WTC11 (cell line): ENCODE measurements around the gene SDHC.

Source experiments
- ETV6 ChIP-seq: sonication (generic); formaldehyde crosslinking; IDR thresholded peaks from 2 replicates; pipeline ENCODE4 v1.8.1; 2022; ENCODE audit warnings: mild to moderate bottlenecking, missing genetic modification reagents
- FOXK1 ChIP-seq: sonication (generic); formaldehyde crosslinking; IDR thresholded peaks from 2 replicates; pipeline ENCODE4 v1.8.0; 2022; ENCODE audit warnings: mild to moderate bottlenecking, moderate library complexity, missing genetic modification reagents
- GABPB1 ChIP-seq: sonication (generic); formaldehyde crosslinking; IDR thresholded peaks from 2 replicates; pipeline ENCODE4 v1.8.1; 2023; ENCODE audit warnings: mild to moderate bottlenecking, missing genetic modification reagents
- NR3C1 ChIP-seq: sonication (generic); formaldehyde crosslinking; conservative IDR thresholded peaks from 2 replicates; pipeline ENCODE4 v1.8.1; 2023; ENCODE audit warnings: low read depth, mild to moderate bottlenecking, missing genetic modification reagents
- ZBTB21 ChIP-seq: sonication (generic); formaldehyde crosslinking; IDR thresholded peaks from 2 replicates; pipeline ENCODE4 v1.8.1; 2023; ENCODE audit warnings: mild to moderate bottlenecking, missing genetic modification reagents, borderline replicate concordance
- ZNF317 ChIP-seq: sonication (generic); formaldehyde crosslinking; IDR thresholded peaks from 2 replicates; pipeline ENCODE4 v1.8.1; 2023; ENCODE audit warnings: low read depth, mild to moderate bottlenecking, moderate library complexity, missing genetic modification reagents, borderline replicate concordance
- ZNF671 ChIP-seq: fragments of 250-450 bp; sonication (Bioruptor Pico); IDR thresholded peaks from 2 replicates; pipeline ENCODE4 v1.8.0; 2021; ENCODE audit warnings: mild to moderate bottlenecking
- TF ChIP-seq, protein P1 (sequence below): fragments of 200-600 bp; IDR thresholded peaks from 2 replicates; pipeline ENCODE4 v1.8.0; 2022; ENCODE audit warnings: antibody characterized with exemption
- TF ChIP-seq, protein P2 (sequence below): sonication (generic); formaldehyde crosslinking; IDR thresholded peaks from 2 replicates; pipeline ENCODE4 v1.8.0; 2022; ENCODE audit warnings: mild to moderate bottlenecking, missing genetic modification reagents
- TF ChIP-seq, protein P3 (sequence below): sonication (generic); formaldehyde crosslinking; IDR thresholded peaks from 2 replicates; pipeline ENCODE4 v1.8.1; 2023; ENCODE audit warnings: mild to moderate bottlenecking, missing genetic modification reagents, moderate library complexity
- TF ChIP-seq, protein P4 (sequence below): sonication (generic); formaldehyde crosslinking; IDR thresholded peaks from 2 replicates; pipeline ENCODE4 v1.8.1; 2022; ENCODE audit warnings: low read depth, missing genetic modification reagents, borderline replicate concordance
- TF ChIP-seq, protein P5 (sequence below): fragments of 250-450 bp; sonication (Bioruptor Pico); IDR thresholded peaks from 2 replicates; pipeline ENCODE4 v2.1.2; 2022; ENCODE audit warnings: mild to moderate bottlenecking, moderate library complexity
- TF ChIP-seq, protein P6 (sequence below): sonication (generic); formaldehyde crosslinking; IDR thresholded peaks from 2 replicates; pipeline ENCODE4 v1.8.0; 2022; ENCODE audit warnings: mild to moderate bottlenecking, missing genetic modification reagents

DNA sequence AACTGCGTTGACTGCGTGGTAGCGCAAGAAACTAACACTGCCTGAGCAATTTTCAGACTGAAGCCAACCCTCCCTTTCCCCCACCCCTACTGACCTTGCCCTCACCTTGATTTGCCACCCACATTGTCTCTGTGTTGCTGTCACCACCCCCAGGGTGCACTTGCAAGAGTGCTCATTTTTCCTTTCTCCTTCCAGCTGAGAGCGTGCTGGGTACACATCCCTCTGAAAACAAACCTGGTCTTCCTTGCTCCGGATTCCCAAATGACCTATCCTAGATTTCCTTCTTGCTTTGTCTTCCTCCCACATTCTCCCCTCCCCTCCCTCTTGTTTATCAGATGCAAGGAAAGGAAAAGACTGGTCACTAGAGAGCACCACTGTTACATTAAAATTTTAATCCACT, 28.7 kb upstream of the SDHC start:
- TF ChIP-seq, protein P1, sequence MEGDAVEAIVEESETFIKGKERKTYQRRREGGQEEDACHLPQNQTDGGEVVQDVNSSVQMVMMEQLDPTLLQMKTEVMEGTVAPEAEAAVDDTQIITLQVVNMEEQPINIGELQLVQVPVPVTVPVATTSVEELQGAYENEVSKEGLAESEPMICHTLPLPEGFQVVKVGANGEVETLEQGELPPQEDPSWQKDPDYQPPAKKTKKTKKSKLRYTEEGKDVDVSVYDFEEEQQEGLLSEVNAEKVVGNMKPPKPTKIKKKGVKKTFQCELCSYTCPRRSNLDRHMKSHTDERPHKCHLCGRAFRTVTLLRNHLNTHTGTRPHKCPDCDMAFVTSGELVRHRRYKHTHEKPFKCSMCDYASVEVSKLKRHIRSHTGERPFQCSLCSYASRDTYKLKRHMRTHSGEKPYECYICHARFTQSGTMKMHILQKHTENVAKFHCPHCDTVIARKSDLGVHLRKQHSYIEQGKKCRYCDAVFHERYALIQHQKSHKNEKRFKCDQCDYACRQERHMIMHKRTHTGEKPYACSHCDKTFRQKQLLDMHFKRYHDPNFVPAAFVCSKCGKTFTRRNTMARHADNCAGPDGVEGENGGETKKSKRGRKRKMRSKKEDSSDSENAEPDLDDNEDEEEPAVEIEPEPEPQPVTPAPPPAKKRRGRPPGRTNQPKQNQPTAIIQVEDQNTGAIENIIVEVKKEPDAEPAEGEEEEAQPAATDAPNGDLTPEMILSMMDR, result no peak
- TF ChIP-seq ETV6 (CRISPR knock-in tag) (no peak), GABPB1 (CRISPR knock-in tag) (no peak), ZBTB21 (CRISPR knock-in tag) (no peak), FOXK1 (no peak), ZNF671 (CRISPR knock-in tag) (no peak), ZNF317 (no peak), NR3C1 (CRISPR knock-in tag) (no peak)
- TF ChIP-seq, protein P2, sequence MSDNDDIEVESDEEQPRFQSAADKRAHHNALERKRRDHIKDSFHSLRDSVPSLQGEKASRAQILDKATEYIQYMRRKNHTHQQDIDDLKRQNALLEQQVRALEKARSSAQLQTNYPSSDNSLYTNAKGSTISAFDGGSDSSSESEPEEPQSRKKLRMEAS (CRISPR knock-in tag), result no peak
- TF ChIP-seq, protein P3, sequence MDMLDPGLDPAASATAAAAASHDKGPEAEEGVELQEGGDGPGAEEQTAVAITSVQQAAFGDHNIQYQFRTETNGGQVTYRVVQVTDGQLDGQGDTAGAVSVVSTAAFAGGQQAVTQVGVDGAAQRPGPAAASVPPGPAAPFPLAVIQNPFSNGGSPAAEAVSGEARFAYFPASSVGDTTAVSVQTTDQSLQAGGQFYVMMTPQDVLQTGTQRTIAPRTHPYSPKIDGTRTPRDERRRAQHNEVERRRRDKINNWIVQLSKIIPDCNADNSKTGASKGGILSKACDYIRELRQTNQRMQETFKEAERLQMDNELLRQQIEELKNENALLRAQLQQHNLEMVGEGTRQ, result no peak
- TF ChIP-seq, protein P4, sequence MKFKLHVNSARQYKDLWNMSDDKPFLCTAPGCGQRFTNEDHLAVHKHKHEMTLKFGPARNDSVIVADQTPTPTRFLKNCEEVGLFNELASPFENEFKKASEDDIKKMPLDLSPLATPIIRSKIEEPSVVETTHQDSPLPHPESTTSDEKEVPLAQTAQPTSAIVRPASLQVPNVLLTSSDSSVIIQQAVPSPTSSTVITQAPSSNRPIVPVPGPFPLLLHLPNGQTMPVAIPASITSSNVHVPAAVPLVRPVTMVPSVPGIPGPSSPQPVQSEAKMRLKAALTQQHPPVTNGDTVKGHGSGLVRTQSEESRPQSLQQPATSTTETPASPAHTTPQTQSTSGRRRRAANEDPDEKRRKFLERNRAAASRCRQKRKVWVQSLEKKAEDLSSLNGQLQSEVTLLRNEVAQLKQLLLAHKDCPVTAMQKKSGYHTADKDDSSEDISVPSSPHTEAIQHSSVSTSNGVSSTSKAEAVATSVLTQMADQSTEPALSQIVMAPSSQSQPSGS (CRISPR knock-in tag), result no peak
- TF ChIP-seq, protein P5, sequence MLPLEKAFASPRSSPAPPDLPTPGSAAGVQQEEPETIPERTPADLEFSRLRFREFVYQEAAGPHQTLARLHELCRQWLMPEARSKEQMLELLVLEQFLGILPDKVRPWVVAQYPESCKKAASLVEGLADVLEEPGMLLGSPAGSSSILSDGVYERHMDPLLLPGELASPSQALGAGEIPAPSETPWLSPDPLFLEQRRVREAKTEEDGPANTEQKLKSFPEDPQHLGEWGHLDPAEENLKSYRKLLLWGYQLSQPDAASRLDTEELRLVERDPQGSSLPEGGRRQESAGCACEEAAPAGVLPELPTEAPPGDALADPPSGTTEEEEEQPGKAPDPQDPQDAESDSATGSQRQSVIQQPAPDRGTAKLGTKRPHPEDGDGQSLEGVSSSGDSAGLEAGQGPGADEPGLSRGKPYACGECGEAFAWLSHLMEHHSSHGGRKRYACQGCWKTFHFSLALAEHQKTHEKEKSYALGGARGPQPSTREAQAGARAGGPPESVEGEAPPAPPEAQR (CRISPR knock-in tag), result no peak
- TF ChIP-seq, protein P6, sequence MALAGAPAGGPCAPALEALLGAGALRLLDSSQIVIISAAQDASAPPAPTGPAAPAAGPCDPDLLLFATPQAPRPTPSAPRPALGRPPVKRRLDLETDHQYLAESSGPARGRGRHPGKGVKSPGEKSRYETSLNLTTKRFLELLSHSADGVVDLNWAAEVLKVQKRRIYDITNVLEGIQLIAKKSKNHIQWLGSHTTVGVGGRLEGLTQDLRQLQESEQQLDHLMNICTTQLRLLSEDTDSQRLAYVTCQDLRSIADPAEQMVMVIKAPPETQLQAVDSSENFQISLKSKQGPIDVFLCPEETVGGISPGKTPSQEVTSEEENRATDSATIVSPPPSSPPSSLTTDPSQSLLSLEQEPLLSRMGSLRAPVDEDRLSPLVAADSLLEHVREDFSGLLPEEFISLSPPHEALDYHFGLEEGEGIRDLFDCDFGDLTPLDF (CRISPR knock-in tag), result no peak
